Activated naive CD4-positive, alpha-beta T cell treated with anti-CD3 and anti-CD28 coated beads, Interleukin-2, amount 50 U/mL, for 24 hours (primary cell): ENCODE measurements around the gene NKX2-8.

Experiments used
- H3K27ac Mint-ChIP-seq: one replicate; pipeline ENCODE4 v1.8.0; 2021; ENCODE audit warnings: mild to moderate bottlenecking, mixed read lengths
- H3K27me3 Mint-ChIP-seq: one replicate; pipeline ENCODE4 v1.8.0; 2021; ENCODE audit warnings: mixed read lengths
- H3K36me3 Mint-ChIP-seq: one replicate; pipeline ENCODE4 v1.8.0; 2021; ENCODE audit warnings: mixed read lengths
- H3K4me1 Mint-ChIP-seq: one replicate; pipeline ENCODE4 v1.8.0; 2021; ENCODE audit warnings: mixed read lengths
- H3K4me3 Mint-ChIP-seq: one replicate; pipeline ENCODE4 v1.8.0; 2021; ENCODE audit warnings: mild to moderate bottlenecking, mixed read lengths
- H3K9me3 Mint-ChIP-seq: one replicate; pipeline ENCODE4 v1.8.0; 2021; ENCODE audit warnings: mixed read lengths

The NKX2-8 gene

DNA sequence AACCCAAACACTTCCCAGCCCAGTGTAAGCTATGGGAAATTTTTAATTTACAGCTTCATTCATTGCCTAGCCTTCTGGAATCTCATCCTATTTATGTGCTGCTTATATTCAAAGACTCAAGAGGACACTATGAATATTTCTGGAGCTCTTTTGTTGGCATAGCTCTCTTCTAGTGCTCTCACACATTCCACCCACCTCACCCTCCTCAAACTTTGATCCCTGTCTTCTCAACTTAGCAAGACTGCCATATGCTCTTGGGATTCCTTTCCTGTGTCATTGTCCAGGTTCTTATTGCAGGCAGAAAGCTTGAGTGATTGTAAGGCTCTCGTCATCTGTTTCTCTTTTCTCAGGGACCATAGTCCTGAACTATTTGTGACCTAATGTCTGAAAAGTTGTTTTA, 44.4 kb downstream of the NKX2-8 start:
- Mint-ChIP-seq H3K36me3 (no peaks in the 10 kb centered on the region), H3K4me1 (no peaks in the 10 kb centered on the region), H3K27me3 (peaks cover 13% of the 10 kb centered on the region), H3K9me3 (peaks cover 25% of the 10 kb centered on the region), H3K4me3 (no peak overlapping the region), H3K27ac (no peak overlapping the region)
